Keratinocyte (primary cell): Measurements from ENCODE around the gene ARHGEF2.

ENCODE experiments used
- CTCF ChIP-seq, 3 experiments: IDR thresholded peaks in 1 of 3; conservative IDR thresholded peaks in 1 of 3; optimal IDR thresholded peaks in 1 of 3; 2 replicates in 2 of 3; 3 replicates in 1 of 3; pipeline versions ENCODE3 to v1.5.1; 2011; ENCODE audit warnings: low read length in 3 of 3, mild to moderate bottlenecking in 3 of 3, moderate library complexity in 2 of 3, control low read depth in 1 of 3, inconsistent platforms in 1 of 3; ENCODE audit not compliant: insufficient read depth in 2 of 3; ENCODE audit errors: extremely low read depth in 1 of 3
- EZH2 ChIP-seq: IDR thresholded peaks from one replicate; pipeline ENCODE4 v1.6.1; 2012; ENCODE audit warnings: inconsistent platforms, mild to moderate bottlenecking, low read length, moderate library complexity

DNA sequence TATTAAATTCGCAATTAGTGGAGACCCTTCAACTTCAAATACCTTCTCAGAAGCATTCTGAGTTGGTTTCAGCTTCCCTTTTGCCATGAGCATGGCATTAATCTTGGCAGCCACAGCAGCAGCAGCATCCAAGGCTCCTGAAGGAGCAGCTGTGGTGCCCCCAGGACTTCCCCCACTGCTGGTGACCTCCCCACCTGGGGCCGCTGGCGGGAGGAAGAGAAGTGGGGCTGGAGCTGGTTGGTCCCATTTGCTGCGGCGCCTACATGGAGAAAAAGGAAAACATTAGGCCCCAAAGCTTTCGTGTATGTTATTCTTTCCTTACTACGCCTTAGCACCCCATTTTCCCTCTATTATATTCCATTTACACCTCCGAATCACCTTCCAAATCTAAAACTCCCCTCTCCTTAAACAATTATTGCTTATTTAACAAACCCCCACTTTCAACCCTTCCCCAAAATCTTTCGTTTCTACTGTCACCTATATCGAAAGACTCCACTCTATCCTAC, 44.7 kb downstream of the ARHGEF2 start:
- TF ChIP-seq CTCF (optimal IDR thresholded peaks at IDR 0.05 in 1 of 3, IDR thresholded peaks at IDR 0.05 in 1 of 3, conservative IDR thresholded peaks at IDR 0.05 in 1 of 3; ENCODE audit: extremely low read depth in 1 of 3, insufficient read depth in 2 of 3, low read length in 3 of 3) = no peak
- no peak for TF ChIP-seq EZH2
